ENCODE results near the gene CFAP20DC. TPM values are rescaled to one million over a fixed set of nuclear protein-coding genes. Genes with fewer than 3 reads are reported as not detected.

Gene CFAP20DC
- total RNA-seq, 1 donor from 2014 or later: 4.2 TPM

GRCh38 chr3:59043391-59043790 is 6.4 kb downstream of the CFAP20DC start:
- H3K9me3 Mint-ChIP-seq (ENCODE audit: unreplicated experiment): no peaks in the 10 kb centered on the region
- DNase-seq (ENCODE audit: low spot score): no peak
- no peaks in the 10 kb centered on the region for H3K27me3 Mint-ChIP-seq (ENCODE audit: unreplicated experiment)
- no peak overlapping the region for H3K4me3 Mint-ChIP-seq (ENCODE audit: unreplicated experiment)
- TF ChIP-seq CTCF (IDR thresholded peaks at IDR 0.05; ENCODE audit: unreplicated experiment): no peak
- H3K36me3 Mint-ChIP-seq (ENCODE audit: low read depth, unreplicated experiment): no peaks in the 10 kb centered on the region
- peaks cover under 1% of the 10 kb centered on the region for H3K4me1 Mint-ChIP-seq (ENCODE audit: unreplicated experiment)
- no peak overlapping the region for H3K27ac Mint-ChIP-seq (ENCODE audit: unreplicated experiment)

- no peak for DNase-seq (ENCODE audit: low spot score)
- Mint-ChIP-seq H3K4me3 (ENCODE audit: unreplicated experiment) (no peak overlapping the region), H3K36me3 (ENCODE audit: low read depth, unreplicated experiment) (no peaks in the 10 kb centered on the region), H3K9me3 (ENCODE audit: unreplicated experiment) (no peaks in the 10 kb centered on the region), H3K27ac (ENCODE audit: unreplicated experiment) (no peak overlapping the region), H3K4me1 (ENCODE audit: unreplicated experiment) (no peaks in the 10 kb centered on the region), H3K27me3 (ENCODE audit: unreplicated experiment) (no peaks in the 10 kb centered on the region)
- no peak for TF ChIP-seq CTCF (IDR thresholded peaks at IDR 0.05; ENCODE audit: unreplicated experiment)
Measured at GRCh38 chr3:59040902-59041301, 8.9 kb downstream of the CFAP20DC start.

GRCh38 chr3:59027607-59028006 is 22.2 kb downstream of the CFAP20DC start:
- Mint-ChIP-seq H3K9me3 (ENCODE audit: unreplicated experiment) (no peaks in the 10 kb centered on the region), H3K36me3 (ENCODE audit: low read depth, unreplicated experiment) (no peaks in the 10 kb centered on the region), H3K4me3 (ENCODE audit: unreplicated experiment) (no peak overlapping the region), H3K27ac (ENCODE audit: unreplicated experiment) (no peak overlapping the region), H3K4me1 (ENCODE audit: unreplicated experiment) (no peaks in the 10 kb centered on the region), H3K27me3 (ENCODE audit: unreplicated experiment) (no peaks in the 10 kb centered on the region)
- DNase-seq (ENCODE audit: low spot score): no peak
- no peak for TF ChIP-seq CTCF (IDR thresholded peaks at IDR 0.05; ENCODE audit: unreplicated experiment)

GRCh38 chr3:59023612-59024011 is 26.2 kb downstream of the CFAP20DC start:
- H3K27ac Mint-ChIP-seq (ENCODE audit: unreplicated experiment): no peak overlapping the region
- TF ChIP-seq CTCF (IDR thresholded peaks at IDR 0.05; ENCODE audit: unreplicated experiment): no peak
- no peak overlapping the region for H3K4me3 Mint-ChIP-seq (ENCODE audit: unreplicated experiment)
- H3K4me1 Mint-ChIP-seq (ENCODE audit: unreplicated experiment): no peaks in the 10 kb centered on the region
- peaks cover 3% of the 10 kb centered on the region for H3K27me3 Mint-ChIP-seq (ENCODE audit: unreplicated experiment)
- no peaks in the 10 kb centered on the region for H3K9me3 Mint-ChIP-seq (ENCODE audit: unreplicated experiment)
- no peak for DNase-seq (ENCODE audit: low spot score)
- H3K36me3 Mint-ChIP-seq (ENCODE audit: low read depth, unreplicated experiment): no peaks in the 10 kb centered on the region

GRCh38 chr3:59017617-59017984 is 32.2 kb downstream of the CFAP20DC start:
- DNase-seq (ENCODE audit: low spot score): no peak
- peaks cover 3% of the 10 kb centered on the region for H3K27me3 Mint-ChIP-seq (ENCODE audit: unreplicated experiment)
- H3K4me3 Mint-ChIP-seq (ENCODE audit: unreplicated experiment): no peak overlapping the region
- no peaks in the 10 kb centered on the region for H3K9me3 Mint-ChIP-seq (ENCODE audit: unreplicated experiment)
- H3K36me3 Mint-ChIP-seq (ENCODE audit: low read depth, unreplicated experiment): no peaks in the 10 kb centered on the region
- no peak overlapping the region for H3K27ac Mint-ChIP-seq (ENCODE audit: unreplicated experiment)
- no peaks in the 10 kb centered on the region for H3K4me1 Mint-ChIP-seq (ENCODE audit: unreplicated experiment)
- TF ChIP-seq CTCF (IDR thresholded peaks at IDR 0.05; ENCODE audit: unreplicated experiment): no peak
